GM23338 (cell line): ENCODE measurements around the gene KLHL25.

ENCODE experiments used
- CREB1 ChIP-seq: fragments of 250-450 bp; sonication (Bioruptor Pico); IDR thresholded peaks from 2 replicates; pipeline ENCODE4 v1.5.0; 2020; ENCODE audit warnings: low read depth, mild to moderate bottlenecking, moderate library complexity
- EZH2 ChIP-seq: fragments of 200-600 bp; sonication (generic); IDR thresholded peaks from one replicate; pipeline ENCODE4 v1.8.0; 2017; ENCODE audit warnings: antibody characterized with exemption, mild to moderate bottlenecking, low read depth; ENCODE audit not compliant: unreplicated experiment
- ZNF331 ChIP-seq: fragments of 250-450 bp; sonication (Bioruptor Pico); IDR thresholded peaks from 2 replicates; pipeline ENCODE4 v1.5.0; 2020; ENCODE audit warnings: low read depth, mild to moderate bottlenecking, moderate library complexity
- TF ChIP-seq, protein P1 (sequence below), 2 experiments: fragments of 200-600 bp in 1 of 2; sonication (generic) in 1 of 2; conservative IDR thresholded peaks; 2 replicates each; pipeline versions ENCODE4 v1.5.1 to v1.6.1; 2016 to 2017; ENCODE audit warnings: antibody characterized with exemption in 2 of 2, low read depth in 2 of 2, mild to moderate bottlenecking in 2 of 2, moderate library complexity in 1 of 2

DNA sequence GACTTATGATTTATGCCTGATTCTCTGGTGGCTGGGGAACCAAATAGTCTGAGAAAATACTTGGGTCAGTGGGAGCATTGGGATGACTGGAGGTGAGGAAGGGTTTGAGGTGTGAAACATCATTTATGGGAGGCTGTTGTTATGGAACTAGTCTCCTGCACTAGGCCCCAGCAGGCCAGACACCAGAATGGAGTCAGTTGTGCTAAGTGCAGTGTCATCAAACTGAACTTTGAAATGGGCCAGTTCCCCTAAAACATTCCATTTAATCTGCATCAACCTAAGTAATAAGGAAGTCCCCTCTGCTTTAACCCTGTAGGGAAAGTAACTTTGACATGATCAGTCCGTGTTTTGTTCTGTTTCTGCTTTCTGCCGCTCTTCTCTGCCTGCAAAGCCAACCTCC is 44.9 kb upstream of the KLHL25 start:
- TF ChIP-seq, protein P1, sequence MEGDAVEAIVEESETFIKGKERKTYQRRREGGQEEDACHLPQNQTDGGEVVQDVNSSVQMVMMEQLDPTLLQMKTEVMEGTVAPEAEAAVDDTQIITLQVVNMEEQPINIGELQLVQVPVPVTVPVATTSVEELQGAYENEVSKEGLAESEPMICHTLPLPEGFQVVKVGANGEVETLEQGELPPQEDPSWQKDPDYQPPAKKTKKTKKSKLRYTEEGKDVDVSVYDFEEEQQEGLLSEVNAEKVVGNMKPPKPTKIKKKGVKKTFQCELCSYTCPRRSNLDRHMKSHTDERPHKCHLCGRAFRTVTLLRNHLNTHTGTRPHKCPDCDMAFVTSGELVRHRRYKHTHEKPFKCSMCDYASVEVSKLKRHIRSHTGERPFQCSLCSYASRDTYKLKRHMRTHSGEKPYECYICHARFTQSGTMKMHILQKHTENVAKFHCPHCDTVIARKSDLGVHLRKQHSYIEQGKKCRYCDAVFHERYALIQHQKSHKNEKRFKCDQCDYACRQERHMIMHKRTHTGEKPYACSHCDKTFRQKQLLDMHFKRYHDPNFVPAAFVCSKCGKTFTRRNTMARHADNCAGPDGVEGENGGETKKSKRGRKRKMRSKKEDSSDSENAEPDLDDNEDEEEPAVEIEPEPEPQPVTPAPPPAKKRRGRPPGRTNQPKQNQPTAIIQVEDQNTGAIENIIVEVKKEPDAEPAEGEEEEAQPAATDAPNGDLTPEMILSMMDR (conservative IDR thresholded peaks at IDR 0.05; ENCODE audit: low read depth in 2 of 2) = no peak
- TF ChIP-seq EZH2 (no peak), CREB1 (CRISPR knock-in tag) (no peak), ZNF331 (CRISPR knock-in tag) (no peak)
